Measurements from ENCODE around the gene C1QL3.

Gene C1QL3
- 0 to 0.19 (median 0.04) reads per million in 3 experiments for total RNA-seq

GRCh38 chr10:16521311-16522016 lies at the start of gene C1QL3:
C1QL3 (minus strand) TSS chr10:16521879; CDS start chr10:16521065, 814 bp downstream.
- DNase-seq: no peak

DNA sequence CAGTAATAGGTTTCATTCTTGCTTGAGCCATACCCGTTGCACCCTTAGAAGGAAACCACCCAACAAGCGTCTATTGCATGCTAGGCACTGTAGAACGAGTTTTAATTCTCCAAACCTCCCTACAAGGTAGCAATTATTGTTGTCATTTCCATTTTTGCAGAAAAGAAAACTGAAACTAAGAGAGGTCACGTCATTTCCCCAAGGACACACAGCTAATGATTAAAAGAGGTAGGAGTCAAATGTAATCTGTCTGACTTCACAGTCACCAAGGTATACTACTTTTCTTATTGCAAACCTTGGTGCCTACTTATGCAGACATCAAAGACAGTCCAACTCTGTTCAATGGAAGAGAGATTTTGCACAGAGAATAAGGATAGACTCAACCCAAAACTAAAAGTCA lies 49.1 kb upstream of the C1QL3 start:
- DNase-seq: no peak

- no peak for DNase-seq
These were observed 44.6 kb upstream of the C1QL3 start for GRCh38 chr10:16566202-16566805.

DNA sequence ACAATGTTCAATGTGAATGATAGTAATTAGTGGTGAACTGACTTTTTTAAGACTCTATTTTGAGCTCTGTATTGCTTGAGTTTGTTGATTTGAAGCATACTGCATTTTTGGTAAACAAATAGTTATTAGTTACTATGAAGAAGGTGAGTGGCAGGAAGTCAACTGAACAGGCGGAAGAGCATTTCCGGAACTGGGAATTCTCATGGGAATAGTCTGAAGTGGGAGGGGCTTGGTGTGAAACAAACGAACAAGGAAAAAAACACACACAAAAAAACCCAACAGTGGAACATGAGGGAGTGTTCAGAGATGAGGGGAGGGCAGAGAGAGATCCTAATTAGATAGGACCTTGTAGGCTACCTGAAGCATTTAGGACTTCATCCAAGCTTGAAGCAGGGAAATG lies 43.9 kb upstream of the C1QL3 start:
- no peak for DNase-seq

GRCh38 chr10:16562891-16563290 lies 41.2 kb upstream of the C1QL3 start:
- no peak for DNase-seq

DNA sequence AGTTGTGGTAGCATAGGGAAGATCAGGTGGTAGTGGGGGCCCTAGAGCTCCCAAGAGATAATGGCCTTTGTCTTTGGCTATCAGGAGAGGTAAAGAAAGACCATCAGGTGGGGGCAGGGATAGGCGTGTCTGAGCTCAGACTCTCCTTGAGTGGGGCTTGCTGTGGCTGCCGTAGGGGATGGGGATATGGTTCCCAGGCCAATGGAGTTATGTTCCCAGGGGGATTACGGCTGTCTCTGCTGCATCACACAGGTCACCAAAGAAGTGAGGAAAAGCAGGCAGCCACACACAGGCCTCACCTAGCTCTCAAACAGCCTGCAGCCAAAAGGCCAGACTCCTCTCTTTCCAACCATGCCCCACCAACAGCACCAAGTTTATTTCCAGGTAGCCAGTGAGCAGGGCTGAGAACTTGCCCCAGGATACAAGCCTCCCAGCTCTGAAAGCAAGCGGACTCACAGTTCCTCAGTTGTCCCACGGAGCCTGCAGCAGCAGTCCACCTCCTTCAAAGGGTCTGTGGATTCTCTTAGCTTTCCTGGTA lies 37.6 kb upstream of the C1QL3 start:
- no peak for DNase-seq

DNA sequence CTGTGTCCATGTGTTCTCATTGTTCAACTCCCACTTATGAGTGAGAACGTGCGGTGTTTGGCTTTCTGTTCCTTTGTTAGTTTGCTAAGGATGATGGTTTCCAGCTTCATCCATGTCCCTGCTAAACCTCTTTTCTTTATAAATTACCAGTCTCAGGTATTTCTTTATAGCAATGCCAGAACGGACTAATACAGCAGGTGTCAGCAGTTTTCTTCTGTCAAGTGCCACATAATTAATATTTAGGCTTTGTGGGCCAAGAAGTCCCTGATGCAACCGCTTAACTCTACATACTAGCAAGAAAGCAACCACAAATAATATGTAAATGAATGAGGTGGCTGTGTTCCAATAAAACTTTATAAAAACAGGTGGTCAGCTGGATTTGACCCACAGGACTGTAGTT lies 26.3 kb upstream of the C1QL3 start:
- no peak for DNase-seq

DNA sequence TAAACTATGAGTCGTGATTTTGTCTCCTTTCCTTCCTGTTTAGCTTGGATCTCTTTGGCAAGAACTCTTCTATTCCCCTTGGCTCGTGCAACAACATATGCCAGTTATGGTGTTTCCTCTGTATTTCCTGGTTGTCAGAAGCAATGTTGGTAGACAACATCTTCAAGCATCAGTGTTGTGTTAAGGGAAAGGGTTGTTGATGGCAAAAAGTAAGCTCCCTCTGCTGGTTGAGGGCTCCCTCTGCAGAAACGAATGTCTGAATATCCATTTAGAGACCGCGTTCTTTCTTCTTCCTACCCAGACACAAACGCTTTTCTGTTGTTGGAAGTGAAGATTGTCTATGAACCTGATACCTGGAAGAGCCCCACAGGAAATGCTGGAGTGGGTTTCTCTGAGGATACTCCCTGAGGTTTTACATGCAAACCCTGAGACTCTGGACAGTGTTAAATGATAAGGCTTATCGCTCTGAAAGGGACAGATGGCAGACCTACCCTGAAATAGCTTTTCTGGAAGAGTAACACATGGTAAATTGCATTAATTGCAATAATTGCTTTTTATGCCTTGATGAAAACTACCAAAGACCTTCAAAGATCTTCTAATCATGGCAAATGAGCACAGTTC lies 23.5 kb upstream of the C1QL3 start:
- no peak for DNase-seq

GRCh38 chr10:16544591-16544990 lies 22.9 kb upstream of the C1QL3 start:
- no peak for DNase-seq

GRCh38 chr10:16544099-16544498 lies 22.4 kb upstream of the C1QL3 start:
- DNase-seq: no peak

DNA sequence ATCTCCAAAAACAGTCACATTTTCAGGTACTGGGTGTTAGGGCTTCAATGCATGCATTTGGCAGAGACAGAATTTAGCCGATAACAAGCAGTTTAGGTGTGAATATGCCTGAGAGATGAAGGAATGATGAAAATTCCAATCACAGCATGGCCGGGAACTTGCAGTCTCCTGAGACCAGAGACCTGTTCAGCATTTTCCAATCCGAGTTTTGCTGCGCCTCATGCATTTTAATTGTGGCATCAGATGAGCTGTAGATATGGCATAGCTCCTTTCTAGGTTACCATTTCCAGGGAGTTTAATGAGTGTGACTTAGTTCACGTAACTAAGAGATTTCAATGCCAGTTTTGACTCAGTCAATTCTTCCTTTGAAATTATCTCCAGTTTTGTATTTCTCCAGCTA lies 14.5 kb upstream of the C1QL3 start:
- no peak for DNase-seq

GRCh38 chr10:16529853-16530252 lies 8.2 kb upstream of the C1QL3 start:
- no peak for DNase-seq

- DNase-seq: no peak
These were observed 5.8 kb upstream of the C1QL3 start for GRCh38 chr10:16527452-16527851.

DNA sequence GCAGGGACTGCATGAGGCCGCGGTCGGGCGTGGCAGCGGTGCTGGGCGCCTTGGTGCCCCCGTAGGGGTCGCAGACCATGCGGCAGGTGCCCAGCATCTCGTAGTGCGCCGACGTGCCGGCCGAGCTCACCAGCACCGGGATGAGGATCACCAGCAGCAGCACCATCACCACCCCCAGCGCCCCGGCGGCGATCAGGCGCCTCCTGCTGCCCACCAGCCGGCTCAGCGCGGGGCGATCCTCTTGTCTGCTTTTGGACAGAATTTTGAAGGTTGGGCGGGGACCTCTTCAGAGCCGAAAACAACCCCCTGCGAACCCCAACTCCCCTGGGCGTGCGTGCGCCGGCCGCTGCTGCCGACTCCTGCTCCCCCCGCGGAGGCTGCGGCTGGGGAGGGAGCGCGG lies 779 bp downstream of the C1QL3 start:
- DNase-seq: no peak

- no peak for DNase-seq
These were observed 1.5 kb downstream of the C1QL3 start for GRCh38 chr10:16519908-16520861.

- DNase-seq: no peak
These were observed 2.3 kb downstream of the C1QL3 start for GRCh38 chr10:16519250-16519907.

- DNase-seq: no peak
These were observed 2.9 kb downstream of the C1QL3 start for GRCh38 chr10:16518822-16519221.

DNA sequence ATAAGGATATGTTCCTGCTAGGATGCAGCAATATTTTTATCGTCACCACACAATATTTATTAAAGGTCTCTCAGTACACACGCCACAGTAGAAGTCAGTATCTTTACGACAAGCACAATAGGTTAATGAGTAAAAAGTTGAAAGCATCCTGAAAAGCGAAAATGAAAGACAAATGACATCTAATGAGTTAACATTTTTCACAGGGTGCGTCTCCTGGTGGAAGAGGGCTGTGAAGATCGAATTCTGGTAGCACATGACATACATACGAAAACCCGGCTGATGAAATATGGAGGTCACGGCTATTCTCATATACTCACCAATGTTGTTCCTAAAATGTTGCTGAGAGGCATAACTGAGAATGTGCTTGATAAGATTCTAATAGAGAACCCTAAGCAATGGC lies 10.8 kb downstream of the C1QL3 start:
- no peak for DNase-seq

DNA sequence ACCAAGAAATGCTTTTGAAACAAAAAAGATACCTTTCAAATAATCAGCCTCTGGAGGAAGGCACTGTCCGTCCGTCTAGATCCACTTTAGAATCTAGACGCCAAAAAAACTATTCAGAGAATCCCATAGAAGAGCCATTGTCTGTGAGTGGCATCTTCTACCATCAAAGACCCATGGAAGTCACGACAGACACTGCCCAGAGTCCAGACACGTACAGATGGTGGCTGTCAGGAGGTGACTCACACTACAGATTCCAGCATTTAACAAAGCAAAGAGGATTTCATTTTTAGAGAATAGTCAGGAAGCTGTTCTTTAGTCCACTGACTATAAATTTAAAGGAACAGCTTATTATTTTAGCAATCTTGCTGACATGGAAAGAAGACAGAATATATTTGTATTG lies 11.7 kb downstream of the C1QL3 start:
- no peak for DNase-seq

DNA sequence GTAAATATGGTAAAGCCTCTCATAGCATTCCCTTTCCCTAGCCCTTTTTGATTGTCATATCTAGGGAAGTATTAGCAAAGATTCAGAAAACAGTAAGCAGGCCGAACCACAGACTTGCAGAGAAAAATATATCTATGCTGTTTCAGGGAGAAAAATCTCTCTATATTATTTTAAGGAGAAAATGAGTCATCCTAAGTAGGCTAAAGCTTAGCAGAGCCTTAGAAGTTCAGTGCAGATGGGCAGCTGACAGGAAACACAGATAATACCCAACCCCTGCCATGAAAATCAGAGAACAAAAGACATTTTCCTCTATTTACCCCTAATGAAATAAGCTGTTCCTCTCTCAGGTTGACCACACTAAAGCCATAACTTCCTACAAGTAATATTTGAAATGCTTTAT lies 16.5 kb downstream of the C1QL3 start:
- DNase-seq: no peak

DNA sequence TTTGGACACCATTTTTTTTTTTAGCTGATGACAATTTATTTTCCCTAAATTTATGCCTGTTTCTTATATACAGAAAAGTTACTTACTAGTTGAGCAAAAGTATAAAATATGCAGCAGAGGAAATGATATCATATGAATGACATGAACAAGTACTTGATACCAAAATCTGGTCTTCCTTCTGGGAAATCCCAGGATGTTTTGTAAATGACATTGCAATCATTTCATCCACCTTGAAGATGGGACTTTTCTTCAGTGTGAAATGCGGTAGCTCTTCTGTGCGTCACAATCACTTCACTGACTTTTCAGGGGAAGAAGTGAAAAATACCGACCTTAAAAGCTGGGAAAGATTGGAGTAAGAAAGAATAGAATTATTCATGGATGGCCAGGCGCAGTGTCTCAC lies 23.8 kb downstream of the C1QL3 start:
- no peak for DNase-seq

DNA sequence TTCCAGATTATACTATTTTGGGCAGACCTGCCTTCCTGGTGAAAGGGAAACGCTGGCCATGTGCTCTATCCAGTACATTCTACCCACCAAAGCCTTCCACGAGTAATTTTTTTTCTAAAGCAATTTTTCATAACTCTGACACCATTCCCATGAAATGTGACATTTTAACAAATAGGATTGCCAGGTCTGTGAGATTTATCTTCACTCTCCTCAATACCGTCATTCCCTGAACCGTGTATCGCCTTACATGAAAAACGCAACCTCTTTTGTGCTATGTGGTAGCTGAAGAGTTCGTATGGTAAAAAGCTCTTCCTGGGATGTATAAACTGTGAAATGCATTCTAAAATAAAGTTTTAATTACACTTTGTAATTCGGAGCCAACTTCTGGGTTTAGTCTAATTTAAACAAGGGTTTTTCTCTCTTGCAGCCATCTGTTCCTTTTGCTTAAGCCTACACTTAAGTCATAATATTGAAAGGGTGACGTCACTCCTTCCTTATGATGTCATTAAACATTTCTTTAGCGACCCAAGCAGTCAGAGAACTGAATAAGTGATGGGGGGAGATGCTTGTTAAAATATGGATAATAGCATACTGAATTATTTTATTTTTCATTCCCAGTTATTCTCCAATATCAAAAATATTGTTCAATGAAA lies 27.7 kb downstream of the C1QL3 start:
- no peak for DNase-seq
